ENCODE results near the gene HNRNPAB. TPM values are rescaled to one million over a fixed set of nuclear protein-coding genes. Genes with fewer than 3 reads are reported as not detected.

HNRNPAB gene
- total and polyA plus RNA-seq, 2 experiments from 2014 or later = 85.2 to 175 TPM

DNA sequence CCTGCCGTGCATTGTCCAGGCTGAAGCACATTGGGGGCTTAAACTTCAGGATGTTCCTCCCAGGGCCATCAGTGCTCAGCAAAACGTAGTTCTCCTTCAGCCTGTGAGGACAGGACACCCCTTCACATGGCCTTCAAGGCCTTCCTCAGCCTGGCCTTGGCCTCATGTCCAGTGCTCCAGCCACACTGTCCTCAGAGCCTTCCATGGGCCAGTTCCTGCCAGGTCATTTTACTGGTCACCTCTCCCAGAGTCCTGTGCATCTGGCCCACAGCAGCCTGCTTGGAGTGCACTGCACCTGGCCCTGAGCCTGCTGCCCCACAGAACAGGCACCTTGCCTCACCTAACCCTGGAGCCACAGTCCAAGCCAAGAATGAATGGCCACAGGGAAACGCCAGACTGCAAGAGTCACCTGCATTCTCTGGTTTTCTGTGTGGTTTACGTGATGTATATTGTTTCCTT, 8.7 kb downstream of the HNRNPAB start:
- no peak overlapping the region for H3K4me3 ChIP-seq
- 64% methylated on average over 4 of the region's 4 CpGs for whole genome bisulfite sequencing (ENCODE audit: low lambda C conversion rate, missing lambda C conversion rate)
- no peaks in the 10 kb centered on the region for H3K9me3 ChIP-seq (ENCODE audit: low read depth)
- no peaks in the 10 kb centered on the region for H3K9me2 ChIP-seq (replicated peaks; ENCODE audit: insufficient read depth)
- no peaks in the 10 kb centered on the region for H3K27me3 ChIP-seq
- H3K4me1 ChIP-seq (ENCODE audit: insufficient read depth) = peaks cover 19% of the 10 kb centered on the region
- no peak for DNase-seq (ENCODE audit: low spot score)
- H4K20me1 ChIP-seq (ENCODE audit: insufficient read depth, poor library complexity, severe bottlenecking) = peaks cover 33% of the 10 kb centered on the region
- no peak overlapping the region for H2AFZ ChIP-seq
- TF ChIP-seq, protein P1, sequence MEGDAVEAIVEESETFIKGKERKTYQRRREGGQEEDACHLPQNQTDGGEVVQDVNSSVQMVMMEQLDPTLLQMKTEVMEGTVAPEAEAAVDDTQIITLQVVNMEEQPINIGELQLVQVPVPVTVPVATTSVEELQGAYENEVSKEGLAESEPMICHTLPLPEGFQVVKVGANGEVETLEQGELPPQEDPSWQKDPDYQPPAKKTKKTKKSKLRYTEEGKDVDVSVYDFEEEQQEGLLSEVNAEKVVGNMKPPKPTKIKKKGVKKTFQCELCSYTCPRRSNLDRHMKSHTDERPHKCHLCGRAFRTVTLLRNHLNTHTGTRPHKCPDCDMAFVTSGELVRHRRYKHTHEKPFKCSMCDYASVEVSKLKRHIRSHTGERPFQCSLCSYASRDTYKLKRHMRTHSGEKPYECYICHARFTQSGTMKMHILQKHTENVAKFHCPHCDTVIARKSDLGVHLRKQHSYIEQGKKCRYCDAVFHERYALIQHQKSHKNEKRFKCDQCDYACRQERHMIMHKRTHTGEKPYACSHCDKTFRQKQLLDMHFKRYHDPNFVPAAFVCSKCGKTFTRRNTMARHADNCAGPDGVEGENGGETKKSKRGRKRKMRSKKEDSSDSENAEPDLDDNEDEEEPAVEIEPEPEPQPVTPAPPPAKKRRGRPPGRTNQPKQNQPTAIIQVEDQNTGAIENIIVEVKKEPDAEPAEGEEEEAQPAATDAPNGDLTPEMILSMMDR (IDR thresholded peaks at IDR 0.05; ENCODE audit: poor library complexity) = no peak
- TF ChIP-seq EZH2 (IDR thresholded peaks at IDR 0.05; ENCODE audit: borderline replicate concordance) (no peak), EZH2phosphoT487 (IDR thresholded peaks at IDR 0.05; ENCODE audit: low read depth, severe bottlenecking, unreplicated experiment) (no peak)
- peak overlapping the region; percentile 63 for H3K27ac ChIP-seq
- H3K79me2 ChIP-seq = peaks cover 12% of the 10 kb centered on the region
- H3K36me3 ChIP-seq (replicated peaks; ENCODE audit: insufficient read depth, low read depth) = no peaks in the 10 kb centered on the region
- H3K4me2 ChIP-seq = no peak overlapping the region

GRCh38 chr5:178213748-178214151, 9.4 kb downstream of the HNRNPAB start:
- Histone ChIP-seq H3K36me3 (replicated peaks; ENCODE audit: insufficient read depth, low read depth) (no peaks in the 10 kb centered on the region), H3K27me3 (no peaks in the 10 kb centered on the region), H3K4me3 (no peak overlapping the region), H3K4me2 (peak overlapping the region; percentile 39), H3K9me2 (replicated peaks; ENCODE audit: insufficient read depth) (no peaks in the 10 kb centered on the region), H3K79me2 (peaks cover 5% of the 10 kb centered on the region), H4K20me1 (ENCODE audit: insufficient read depth, poor library complexity, severe bottlenecking) (peaks cover 29% of the 10 kb centered on the region), H3K9me3 (ENCODE audit: low read depth) (no peaks in the 10 kb centered on the region), H3K4me1 (ENCODE audit: insufficient read depth) (peaks cover 18% of the 10 kb centered on the region), H2AFZ (no peak overlapping the region), H3K27ac (peak overlapping the region; percentile 63)
- peak; percentile 58 for DNase-seq (ENCODE audit: low spot score)
- TF ChIP-seq, protein P1 (IDR thresholded peaks at IDR 0.05; ENCODE audit: poor library complexity) = no peak
- 72% methylated on average over 8 of the region's 8 CpGs for WGBS (ENCODE audit: low lambda C conversion rate, missing lambda C conversion rate)

DNA sequence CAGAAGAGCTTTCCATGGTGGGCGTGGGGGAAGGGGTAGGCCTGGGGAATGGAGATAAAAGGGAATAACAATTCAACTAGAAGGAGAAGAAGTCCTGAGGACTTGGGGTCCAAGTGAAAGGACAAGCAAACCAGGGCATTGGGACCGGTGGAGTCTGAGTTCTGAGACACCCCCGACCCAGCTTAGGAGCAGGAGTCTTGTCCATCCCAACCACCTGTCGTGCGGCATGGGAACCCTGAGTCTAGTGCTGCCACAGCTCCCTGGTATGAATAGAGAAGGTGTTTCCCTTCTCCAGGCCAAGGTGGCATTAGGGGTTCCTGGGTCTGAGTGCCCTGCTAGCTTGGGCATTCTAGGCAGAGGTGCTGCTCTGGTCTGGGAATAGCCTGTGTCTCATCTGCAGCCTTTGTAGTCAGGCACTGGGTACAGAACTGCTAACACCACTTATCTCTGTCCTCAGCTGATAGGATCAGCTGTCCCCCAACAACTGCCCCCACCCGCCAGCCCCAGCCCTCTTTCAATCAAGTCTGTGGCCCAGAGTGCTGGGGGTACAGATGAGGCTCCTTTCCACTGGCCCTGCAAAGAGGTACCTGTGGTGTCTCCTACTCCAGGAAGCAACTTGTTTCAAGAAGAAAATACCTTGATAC, 9.9 kb downstream of the HNRNPAB start:
- no peaks in the 10 kb centered on the region for H3K9me3 ChIP-seq (ENCODE audit: low read depth)
- no peak overlapping the region for H3K4me3 ChIP-seq
- H3K27me3 ChIP-seq = no peaks in the 10 kb centered on the region
- no peak overlapping the region for H3K4me2 ChIP-seq
- peak overlapping the region; percentile 63 for H3K27ac ChIP-seq
- H4K20me1 ChIP-seq (ENCODE audit: insufficient read depth, poor library complexity, severe bottlenecking) = peaks cover 26% of the 10 kb centered on the region
- no peak for DNase-seq (ENCODE audit: low spot score)
- TF ChIP-seq EZH2phosphoT487 (IDR thresholded peaks at IDR 0.05; ENCODE audit: low read depth, severe bottlenecking, unreplicated experiment) (no peak), EZH2 (IDR thresholded peaks at IDR 0.05; ENCODE audit: borderline replicate concordance) (no peak)
- TF ChIP-seq, protein P1 (IDR thresholded peaks at IDR 0.05; ENCODE audit: poor library complexity) = no peak
- H3K9me2 ChIP-seq (replicated peaks; ENCODE audit: insufficient read depth) = no peaks in the 10 kb centered on the region
- H3K79me2 ChIP-seq = no peaks in the 10 kb centered on the region
- H2AFZ ChIP-seq = no peak overlapping the region
- 97% methylated on average over 6 of the region's 6 CpGs for WGBS (ENCODE audit: low lambda C conversion rate, missing lambda C conversion rate)
- H3K36me3 ChIP-seq (replicated peaks; ENCODE audit: insufficient read depth, low read depth) = no peaks in the 10 kb centered on the region
- peaks cover 18% of the 10 kb centered on the region for H3K4me1 ChIP-seq (ENCODE audit: insufficient read depth)
